ENCODE results near the gene DSTN.

DSTN gene

DNA sequence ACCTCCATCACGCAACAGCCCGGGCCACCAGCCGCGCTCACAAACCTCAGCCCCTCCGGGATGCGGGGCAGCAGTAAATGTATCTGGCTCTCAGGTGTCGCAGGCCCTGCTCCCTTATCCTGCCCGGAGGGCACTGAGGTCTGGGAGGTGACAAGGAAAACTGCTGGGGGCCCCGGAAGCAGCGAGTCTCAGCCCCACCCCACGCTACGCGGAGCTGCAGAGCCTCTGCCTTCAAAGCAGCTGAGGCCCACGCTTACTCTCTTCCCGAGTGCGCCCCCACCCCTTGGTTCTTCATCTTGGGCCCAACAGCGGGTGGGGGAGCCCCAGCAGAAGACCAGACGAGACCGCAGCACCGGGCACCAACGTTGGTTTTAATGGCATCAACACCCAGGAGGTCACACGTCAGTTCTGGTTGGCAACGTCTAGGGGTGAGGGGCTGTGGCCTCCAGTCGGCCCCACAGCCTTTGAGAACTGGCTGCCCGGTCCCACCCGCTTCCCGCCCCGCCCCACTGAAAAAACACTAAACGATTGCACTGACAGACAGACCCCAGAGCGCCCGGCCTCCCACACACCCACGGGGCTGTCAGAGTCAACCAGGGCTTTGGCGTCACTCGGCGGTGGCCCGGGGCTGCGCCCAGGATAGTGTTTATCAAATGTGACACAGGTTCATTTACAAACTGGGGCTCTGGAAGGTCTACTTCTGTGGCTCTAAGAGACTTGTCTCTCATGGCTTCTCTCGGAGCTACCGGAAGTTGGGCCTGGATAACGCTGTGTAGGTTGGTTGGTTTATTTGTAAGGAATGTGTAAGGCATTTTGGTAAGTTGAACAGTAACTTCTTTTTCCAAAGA is 43.7 kb downstream of the DSTN start:
- FAIRE-seq: no peak

DNA sequence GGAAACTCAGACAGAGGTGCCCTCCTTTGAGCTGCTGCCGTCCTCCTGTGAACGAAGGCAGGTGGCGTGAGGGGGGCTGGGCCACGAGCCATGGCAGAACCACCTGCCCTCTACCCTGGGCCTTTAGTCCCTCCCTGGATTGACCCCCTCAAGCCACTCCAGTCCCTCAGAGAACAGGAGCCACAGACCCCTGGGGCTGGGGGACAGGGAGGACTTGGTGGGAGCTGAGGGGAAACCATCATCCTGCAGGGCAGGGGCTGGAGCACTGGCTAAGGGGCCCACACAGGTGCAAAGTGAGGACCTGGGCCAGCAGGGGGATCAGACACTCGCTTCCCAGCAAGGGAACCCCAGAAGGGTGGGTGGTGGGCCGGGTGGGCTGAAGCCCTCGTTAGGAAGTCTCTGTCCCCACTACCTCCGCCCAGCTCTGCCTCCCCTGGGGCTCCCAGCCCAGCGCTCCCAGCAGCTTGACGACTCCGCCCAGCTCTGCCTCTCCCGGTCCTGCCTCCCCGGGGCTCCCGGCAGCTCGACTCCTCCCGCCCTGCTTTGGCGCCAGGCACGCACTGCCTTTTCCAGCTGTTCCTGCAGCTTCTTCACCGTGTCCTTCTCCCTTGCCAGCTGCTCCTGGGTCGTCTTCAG is 44.4 kb downstream of the DSTN start:
- FAIRE-seq: no peak

DNA sequence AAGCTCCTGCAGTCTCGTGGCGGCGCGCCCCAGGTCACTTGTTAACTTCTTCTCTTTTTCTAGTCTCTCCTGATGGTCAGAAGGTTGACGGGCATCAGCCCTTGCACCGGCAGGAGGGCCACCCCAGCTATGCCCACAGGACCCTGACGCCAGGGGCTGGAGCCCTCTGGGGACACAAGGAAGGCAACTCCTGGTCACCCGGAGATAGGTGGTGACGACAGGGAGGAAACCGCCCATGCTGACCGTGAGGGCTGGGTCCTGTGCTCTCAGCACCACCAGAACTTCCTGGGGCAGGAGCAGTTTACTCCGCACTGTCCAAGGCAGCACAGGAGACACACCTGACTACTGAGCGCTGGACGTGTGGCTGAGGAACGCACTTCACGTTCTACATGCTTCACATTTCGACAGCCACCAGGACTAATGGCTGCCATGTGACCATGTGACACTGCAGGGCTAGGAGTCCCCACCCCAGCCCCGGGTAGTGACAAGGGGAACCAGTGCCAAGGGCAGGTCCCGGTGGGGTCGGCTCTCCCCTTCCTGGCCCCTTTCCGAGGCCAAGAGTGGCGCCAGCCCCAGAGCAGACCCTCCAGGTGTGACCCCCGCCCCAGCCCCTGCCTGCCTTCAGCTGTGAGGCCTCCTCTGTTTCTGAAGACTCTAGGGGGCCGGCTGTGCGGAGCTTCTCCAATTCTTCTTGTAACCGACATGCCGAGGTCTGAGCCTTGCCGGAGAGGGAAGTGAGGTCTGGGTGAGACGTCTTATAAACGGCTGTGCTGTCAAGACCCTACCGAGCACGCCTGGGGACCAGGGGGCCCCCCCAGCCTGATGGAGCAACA is 45.2 kb downstream of the DSTN start:
- FAIRE-seq: no peak

DNA sequence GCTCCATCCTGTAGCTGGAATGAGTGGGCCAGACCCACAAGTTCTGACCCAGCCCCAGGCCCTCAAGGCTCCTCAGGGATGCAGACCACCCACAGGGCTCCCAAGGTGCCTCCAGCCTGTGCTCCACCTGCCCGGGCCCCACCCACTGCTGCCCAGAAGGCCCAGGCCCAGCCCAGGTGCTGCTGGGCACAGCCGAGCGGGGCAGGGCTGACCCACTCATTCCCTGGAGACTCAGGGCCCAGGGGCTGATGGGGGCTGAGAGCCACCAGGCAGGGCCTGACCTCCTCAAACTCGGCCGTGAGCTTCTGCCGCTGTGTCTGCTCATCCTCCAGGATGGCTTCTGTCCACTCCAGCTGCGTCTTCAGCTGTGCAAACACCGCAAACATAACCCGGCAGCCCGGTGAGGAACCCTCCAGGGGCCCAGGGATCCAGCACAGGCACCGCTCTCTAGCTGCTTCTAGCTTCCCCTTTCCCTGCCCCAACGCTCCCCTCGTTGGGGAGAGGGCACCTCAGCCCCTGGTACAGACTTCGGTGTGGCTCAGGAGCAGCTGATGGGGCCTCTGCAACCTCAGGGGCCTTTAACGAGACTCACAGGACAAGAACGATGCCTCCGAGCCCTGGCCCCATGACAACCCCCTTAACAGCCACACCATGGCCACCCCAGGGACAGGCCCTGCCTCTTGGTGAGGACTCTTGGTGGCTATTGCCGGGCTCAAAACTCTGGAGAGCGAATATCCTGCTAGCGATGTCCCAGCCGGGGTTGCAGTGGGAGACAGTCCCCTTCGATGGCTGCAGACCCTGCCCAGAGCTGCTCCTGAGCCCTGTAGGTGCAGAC is 46.0 kb downstream of the DSTN start:
- no peak for FAIRE-seq

DNA sequence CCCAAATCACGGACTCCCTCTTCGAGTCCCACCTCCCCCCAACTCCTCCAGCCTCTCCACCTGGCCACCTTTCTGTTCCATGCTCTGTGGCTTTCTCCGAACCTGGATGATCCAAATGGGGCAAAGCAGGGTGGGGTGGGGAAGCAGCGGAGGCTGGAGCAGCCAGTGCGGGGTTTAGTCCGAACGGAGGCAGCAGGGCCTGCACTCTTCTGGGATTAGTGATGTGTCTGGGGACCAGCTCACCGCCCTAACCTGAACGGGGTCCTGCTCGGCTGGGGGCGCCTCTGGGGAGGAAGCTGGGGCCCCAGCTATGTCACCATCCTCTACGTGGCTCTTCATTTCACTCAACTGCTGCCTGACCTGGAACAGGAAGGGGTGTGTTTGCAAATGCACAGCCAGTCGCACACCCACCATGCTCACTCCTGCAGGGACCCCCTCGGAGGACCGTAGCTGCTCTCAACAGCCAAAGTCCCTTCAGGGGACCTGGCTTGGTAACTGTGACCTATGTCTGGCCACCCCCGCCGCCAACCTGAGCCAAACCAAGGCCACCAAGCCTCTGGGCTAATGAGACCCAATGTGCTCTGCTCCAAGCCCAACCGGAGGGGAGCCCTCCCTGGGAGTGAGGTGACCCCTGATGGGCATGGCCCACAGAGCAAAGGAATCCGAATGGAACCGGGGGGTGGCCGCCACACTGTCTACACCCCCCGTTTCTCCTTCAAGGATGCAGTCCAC is 46.8 kb downstream of the DSTN start:
- FAIRE-seq: no peak

DNA sequence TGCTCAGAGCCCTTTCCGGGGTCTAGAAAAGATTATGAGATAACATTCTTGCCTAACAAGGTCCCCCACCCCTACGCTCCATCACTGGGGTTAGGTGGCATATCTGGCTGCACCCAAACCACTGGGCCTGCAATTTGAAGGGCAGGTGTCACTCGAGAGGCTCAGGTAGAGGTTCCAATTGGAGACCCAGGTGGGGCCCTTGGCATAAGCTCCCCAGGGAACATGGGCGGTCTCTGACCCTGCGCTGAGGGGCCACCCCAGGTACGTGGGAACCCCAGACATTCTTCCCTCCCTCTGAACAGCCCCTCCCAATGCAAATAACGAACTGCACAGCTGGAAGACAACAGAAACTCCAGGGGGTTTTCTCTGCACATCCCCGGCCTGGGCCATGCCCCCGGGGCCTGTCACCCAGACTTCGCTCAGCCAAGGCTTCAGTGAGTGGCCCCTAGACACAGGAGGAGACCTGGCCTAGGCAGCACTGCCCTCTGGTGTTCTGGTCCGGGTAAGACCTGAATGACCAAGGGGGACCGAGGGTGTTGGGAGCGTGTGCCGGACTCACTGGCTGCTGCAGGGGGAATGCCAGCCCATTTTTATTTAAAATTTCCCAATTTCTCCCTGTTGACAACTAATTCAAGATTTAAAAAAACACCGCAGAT is 47.5 kb downstream of the DSTN start:
- no peak for FAIRE-seq

DNA sequence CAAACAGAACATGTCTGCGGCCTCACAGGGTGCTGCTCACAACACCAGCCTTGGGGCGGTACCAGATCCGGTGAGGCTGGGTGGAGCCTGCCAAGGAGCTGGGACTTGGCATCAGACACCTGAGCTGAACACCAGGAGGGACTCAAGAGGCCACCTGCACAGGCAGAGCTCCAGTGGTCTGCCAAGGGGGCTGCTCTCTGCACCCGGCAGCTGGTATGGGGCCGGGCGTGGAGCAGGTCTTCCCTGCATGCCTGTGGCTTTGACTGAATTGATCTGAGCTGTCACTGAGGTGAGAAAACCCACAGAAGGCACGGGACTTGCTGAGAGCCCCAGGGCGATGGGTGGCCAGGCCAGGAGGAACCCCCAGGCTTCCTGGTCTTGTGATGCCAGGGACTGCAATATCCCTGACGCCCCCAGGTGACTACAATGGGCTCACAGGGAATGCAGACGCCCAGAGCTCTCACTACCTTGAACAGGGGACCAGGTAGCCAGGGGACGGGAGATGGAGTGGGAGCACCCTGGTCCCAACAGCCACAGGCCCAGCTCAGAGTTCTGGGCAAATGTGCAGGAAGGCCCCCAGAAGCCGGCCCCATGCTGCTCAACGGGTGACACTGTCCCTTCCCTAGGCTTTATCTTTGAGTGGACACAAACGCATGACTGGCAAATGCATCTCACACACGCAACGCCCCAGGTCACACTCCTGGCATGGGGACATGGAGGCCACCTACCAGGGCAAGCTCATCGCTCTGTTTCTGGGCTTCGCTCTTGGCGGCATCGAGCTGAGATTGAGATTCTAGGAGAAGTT is 48.2 kb downstream of the DSTN start:
- FAIRE-seq: no peak

DNA sequence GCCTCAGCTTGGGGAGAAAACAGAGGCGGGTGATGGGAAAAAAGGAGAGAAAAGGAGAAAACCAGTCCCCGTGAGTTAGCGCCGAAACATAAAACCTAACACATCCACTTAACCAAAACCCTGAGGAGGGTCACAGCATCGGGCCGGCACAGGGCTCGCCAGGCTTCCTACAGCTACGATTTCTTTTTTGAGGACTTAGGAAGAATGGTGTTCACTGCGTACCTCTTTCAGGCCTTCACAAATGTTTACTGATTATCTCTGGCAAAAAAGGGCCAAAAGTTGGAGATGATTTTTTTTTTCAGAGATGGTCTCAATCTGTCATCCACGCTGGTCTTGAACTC is 48.8 kb downstream of the DSTN start:
- no peak for FAIRE-seq

DNA sequence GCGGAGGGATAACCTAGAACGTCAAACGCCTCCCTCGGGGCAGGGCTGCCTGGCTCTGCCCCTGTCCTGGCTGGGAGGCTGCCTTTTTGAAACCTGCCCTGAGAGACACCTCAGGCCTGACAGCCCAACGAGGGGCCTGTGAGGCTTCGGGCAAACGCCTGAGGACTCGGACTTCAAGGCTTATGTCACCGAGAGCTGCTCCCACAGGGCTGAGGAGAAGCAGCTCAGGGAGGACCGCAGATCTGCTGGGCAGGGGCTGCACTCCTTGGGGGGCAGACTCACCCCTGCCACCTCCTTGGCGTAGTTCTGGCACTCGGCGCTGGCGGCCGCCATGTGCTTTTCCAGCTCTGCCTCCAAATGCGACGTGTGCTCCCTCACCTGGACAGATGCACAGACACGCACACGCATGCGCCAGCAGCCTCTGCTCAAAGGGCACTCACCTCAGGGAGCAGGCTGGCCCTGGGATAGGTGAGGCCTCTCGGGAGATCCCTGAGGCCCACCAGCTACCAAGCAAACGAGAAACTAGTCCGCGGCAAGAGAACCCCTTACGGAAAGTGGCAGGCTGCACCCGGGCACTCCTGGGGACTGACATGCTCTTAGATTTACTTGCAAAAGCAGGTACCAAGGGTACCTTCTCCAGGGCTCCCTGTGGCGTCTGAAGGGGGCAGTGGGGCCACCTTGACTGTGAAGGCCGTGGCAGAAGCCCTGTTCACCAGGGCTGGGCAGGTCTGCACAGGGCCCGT is 49.6 kb downstream of the DSTN start:
- FAIRE-seq: no peak

DNA sequence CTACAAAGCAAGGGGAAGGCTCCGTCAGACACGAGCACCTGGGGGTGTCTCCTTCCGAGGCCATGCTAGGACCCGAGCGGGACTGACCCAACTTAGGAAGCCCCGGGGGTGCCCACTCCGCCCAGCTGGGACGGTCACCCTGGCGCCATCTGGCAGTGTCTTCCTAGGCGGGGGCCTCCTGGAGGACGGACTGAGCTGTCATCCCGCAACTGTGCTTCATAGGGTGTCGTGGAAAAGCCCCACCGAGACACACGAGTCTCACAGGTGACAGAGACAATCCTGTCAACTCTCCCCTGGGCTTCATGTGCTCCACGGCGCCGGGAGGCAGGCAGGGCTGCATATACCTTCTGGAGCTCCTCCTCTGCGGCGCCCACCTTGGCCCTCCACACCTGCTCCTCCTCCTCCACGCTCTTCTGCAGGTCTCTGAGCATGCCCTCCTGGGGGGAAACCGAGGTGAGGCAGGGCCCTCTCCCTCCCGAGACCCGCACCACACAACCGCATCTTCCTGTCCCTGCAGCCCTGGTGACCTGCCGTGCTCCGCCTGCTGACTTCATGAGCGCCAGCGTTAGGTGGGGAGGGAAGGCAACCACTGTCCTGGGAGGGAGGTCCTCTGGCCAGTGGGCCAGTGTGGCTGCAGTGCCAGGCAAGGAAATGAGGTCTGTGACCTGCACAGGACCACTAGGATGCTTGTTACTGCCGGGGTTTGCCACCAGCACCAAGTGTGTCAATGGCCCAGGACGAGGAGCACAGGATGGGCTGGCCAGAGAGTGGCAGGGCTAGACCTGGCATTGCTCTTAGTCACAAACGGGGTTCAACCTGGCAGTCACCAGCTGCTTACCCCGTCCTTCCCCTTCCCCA is 50.7 kb downstream of the DSTN start:
- FAIRE-seq: no peak

DNA sequence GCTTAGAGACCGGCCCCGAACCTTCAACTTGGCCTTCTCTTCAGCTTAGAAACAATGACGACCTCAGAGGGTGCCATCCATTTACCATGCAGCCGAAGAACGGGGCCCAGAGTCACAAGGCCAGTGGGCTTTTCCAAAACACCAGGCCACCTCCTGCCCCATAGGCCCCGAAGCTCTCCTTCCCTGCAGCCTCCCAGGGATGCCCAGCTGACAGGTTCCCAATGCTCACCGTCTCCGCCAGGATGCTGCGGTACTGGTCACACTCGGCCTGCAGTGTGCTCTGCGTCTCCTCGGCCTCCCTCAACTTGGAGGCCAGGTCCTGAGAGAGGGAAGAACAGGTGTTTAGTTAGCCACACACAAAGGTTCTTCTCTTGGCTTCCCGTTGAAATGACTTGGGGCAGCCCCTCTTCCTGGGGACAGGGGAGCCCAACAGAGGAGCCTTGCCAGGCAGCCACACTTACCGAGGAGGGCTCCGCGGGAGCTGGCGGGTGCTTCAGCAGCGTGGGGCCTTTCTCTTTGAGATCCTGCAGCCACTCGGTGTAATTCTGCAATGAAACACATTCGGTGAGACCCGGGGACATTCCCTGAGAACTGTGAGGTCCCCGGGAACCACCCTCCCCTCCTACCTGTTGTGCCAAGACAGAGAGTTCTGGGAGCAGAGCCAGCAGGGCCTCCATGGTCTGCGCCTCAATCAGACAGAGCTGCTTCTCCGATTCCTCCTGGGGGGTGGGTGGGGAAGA is 51.5 kb downstream of the DSTN start:
- no peak for FAIRE-seq

DNA sequence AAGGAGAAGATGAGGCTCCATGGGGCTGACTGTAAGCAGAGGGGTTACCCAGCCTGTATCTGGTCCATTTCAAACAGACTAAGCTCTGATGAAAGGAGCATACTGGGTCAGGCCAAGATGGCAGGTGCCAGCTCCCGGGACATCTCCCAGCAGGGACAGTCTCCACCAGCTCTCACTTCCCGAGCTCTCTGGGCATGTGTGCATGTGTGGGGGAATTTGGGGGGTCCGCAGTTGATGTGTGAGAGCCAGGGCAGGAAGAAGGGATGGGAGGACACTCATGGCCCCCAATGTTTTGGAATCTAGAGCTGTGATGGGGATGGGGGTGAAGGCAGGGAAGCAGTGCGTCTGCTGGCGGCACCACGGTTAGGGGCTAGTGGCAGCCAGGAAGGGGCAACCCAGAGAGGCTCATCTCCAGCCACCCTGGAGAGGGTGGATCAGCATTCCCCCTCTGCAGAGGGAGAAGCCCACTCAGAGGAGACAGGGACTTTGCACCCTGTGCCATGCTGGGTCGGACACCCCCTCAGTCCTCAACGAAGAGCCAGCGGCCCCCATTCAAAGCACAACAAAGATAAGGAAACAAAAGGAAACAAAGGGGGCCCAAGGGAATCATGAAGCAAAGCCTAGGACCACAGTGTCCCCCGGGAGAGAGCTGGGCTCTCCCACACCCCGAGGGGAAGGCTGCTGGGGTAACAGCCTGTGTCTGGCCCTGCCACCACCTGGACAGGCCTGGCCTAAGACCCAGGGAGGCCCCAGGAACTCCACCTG is 52.4 kb downstream of the DSTN start:
- no peak for FAIRE-seq

DNA sequence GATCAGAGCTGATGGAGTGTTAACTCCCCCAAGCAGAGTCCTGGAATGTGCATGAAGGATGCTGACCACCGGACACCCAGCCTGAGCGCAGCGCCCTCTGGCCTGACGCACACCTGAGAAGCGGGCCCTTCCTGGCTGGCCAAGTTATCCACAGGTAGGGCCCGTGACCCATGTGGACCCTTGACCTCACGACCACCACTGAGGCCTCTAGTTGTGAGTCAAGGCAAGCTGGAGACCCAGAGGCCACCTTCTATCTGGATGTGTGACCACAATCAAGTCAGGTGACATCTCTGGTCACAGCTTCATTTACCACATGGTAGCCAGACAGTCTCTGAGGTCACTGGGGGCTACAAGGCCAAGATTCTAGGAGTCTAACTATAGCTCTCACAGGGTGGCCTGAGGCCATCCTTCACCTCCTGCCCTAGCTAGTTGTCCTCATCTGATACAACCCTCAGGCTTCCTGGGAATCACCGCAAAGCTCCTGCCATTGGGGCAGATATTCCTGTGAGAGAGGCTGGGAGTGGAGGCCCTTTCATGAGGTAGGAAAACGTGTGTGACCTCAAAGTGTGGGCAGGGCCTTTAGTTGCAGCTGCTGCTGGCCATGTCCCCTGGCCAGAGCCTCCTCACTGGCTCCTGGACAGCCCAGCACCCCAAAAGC is 53.1 kb downstream of the DSTN start:
- FAIRE-seq: no peak

DNA sequence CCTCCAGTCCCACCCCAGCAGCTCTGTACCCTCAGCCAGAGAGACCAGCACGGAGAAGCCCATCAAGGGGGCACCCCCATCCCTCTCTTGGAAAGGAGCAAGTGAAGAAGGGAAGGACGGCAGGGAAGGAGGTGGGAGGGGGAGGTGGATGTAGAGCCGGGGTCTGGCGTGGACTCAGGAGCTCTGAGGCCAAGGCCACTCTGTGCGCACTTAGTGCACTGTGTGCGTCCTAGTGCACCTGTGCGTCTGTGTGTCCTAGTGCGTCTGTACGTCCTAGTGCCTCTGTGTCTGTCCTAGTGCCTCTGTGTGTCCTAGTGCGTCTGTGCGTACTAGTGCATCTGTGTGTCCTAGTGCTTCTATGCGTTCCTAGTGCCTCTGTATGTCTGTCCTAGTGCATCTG is 54.2 kb downstream of the DSTN start:
- no peak for FAIRE-seq

DNA sequence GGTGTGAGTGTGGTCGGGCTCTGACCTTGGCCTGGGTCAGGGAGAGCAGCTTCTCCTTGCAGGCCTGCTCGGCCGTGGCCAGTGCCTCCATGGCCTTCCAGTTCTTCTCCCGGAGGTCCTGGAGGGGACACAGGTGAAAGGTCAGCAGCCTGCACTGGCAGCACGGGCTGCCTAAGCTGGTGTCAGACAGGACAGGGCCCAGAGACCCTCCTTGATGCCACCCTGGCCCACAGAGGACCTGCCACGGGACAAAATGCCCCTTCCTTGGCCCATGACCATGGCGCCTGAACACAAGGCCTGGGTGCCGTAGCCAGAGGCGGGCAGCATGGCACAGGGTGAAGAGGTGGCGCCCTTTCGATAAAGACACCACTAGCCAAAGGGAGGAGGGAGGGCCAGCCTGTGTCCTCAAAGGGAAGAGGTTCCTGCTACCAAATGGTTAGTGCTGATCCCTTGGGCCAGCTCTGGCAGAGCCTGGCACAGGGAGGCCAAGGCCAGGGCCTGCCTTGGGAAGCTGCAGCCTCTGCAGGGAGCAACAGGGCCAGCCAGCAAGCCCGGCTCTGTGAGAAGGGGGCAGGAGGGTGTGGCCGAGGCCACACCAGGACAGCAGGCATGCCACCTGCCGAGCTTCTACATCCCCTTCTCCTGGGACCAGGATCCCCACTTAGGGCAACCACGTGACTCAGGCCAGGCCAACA is 54.8 kb downstream of the DSTN start:
- FAIRE-seq: no peak
